GM23248 (cell line): ENCODE measurements around the gene PHLDB2.

Source experiments
- EZH2 ChIP-seq: fragments of 200-600 bp; sonication (generic); IDR thresholded peaks from 2 replicates; pipeline ENCODE4 v1.6.1; 2018; ENCODE audit warnings: antibody characterized with exemption, mild to moderate bottlenecking; ENCODE audit not compliant: insufficient read depth, poor library complexity, severe bottlenecking
- EZH2phosphoT487 ChIP-seq: fragments of 200-600 bp; sonication (generic); IDR thresholded peaks from 2 replicates; pipeline ENCODE4 v1.6.1; 2018; ENCODE audit warnings: antibody characterized with exemption, moderate library complexity, mild to moderate bottlenecking, low read depth; ENCODE audit not compliant: insufficient read depth

- TF ChIP-seq EZH2phosphoT487 (no peak), EZH2 (no peak)
Measured at GRCh38 chr3:111851511-111851954, 7.5 kb upstream of the PHLDB2 start.
